GM19438 (cell line): ENCODE measurements around the gene C20orf204.

ENCODE experiments used
- ATAC-seq: cut with Tn5 transposase; IDR thresholded peaks from one replicate; pipeline ENCODE4 v1.9.1; 2021; ENCODE audit warnings: low read depth; ENCODE audit not compliant: unreplicated experiment

C20orf204 gene

DNA sequence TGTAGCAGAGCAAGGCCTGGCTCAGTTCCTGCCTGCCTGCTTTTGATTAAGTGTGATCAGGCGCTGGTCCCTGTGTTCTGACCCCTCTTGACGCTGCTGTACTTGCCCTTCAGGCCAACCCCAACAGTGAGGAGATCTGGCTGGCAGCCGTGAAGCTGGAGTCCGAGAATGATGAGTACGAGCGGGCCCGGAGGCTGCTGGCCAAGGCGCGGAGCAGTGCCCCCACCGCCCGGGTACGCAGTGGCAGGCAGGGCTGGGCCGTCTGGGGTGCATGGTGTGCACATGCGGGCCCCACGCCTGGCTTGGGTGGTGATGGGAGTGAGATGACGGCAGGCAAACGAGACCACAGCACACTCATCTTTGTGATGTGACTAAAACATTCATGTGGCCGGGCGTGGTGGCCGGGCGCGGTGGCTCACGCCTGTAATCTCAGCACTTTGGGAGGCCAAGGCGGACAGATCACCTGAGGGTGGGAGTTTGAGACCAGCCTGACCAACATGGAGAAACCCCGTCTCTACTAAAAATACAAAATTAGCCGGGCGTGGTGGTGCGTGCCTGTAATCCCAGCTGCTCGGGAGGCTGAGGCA, 10.1 kb upstream of the C20orf204 start:
- ATAC-seq: no peak

DNA sequence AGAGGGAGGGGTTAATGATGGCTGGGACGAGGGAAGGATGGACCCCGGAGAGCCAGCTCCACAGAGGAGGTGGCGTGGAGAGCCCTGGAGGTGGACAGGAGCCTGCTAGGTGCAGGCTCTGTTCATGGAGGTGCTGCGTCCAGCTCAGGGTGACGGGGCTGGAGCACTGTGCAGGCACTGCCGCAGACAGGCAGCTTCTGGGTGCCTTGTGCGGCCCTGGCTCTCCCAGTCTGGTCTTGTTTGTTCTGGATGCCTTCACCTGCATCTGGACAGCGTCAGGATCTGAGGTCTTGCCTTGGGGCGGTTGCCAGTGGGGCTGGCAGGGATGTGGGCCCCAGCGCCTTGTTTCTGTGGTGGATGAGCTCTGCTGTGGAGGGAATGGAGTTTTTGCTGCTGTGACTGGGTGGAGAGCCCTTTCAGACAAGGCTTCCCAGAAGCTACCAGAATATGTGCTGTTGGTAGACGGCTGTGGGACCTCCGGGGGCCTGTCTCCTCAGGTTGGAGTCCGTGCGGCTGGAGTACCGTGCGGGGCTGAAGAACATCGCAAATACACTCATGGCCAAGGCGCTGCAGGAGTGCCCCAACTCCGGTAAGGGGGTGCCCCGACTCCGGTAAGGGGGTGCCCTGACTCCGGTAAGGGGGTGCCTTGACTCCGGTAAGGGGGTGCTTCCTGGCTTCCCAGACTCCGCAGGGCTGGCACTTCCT, 7.8 kb upstream of the C20orf204 start:
- no peak for ATAC-seq

DNA sequence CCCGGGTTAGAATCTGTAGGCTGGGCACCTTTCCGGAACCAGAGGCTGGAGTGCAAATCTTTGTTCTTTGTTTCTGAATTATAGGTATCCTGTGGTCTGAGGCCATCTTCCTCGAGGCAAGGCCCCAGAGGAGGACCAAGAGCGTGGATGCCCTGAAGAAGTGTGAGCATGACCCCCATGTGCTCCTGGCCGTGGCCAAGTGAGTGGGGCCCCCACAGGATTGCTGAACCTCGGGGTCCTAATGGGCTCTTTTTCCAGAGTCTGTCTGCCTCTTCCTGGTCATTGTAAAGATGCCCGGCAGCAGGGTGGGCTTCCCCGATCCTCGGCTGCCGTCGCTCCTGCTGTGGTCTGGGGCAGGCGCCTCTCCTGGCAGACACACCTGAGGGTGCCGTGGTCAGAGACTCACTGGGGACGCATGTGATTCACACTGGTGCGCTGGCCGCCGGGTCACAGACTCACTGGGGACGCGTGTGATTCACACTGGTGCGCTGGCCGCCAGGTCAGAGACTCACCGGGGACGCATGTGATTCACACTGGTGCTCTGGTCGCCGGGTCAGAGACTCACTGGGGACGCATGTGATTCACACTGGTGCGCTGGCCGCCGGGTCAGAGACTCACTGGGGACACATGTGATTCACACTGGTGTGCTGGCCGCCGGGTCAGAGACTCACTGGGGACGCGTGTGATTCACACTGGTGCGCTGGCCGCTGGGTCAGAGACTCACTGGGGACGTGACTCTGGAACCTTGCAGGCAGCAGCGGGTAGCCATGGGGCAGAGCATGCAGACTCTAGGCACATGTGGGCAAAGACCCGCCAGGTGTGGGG, 6.5 kb upstream of the C20orf204 start:
- ATAC-seq: no peak

GRCh38 chr20:64030371-64031134, 5.4 kb upstream of the C20orf204 start:
- ATAC-seq: no peak

- ATAC-seq: no peak
Measured at GRCh38 chr20:64031822-64032314, 4.1 kb upstream of the C20orf204 start.

- no peak for ATAC-seq
Measured at GRCh38 chr20:64032706-64033624, 3.0 kb upstream of the C20orf204 start.

DNA sequence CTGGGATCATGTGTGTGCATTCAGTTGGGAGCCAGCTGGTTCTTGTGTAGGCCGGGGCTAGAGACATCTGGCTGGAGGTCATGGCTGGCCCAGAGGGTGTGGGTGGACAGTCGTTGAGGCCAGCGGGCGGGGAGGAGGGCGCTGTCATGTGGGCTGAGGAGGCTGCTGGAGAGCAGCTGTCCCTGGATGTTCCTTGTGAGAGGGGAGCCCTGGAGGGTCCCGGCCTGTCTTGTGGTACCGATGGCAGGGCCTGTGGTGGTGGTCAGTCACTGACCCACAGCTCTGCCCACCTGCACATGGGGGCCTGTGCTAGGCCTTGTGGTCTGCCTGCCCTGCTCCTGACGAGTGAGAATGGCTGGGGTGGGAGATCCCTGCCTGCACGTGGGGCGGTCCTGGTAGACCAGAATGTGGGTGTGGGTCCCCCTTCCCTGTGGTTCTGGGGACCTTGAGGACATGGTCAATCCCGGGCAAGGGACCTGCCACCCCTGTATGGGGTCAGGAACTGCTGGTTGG, 1.9 kb upstream of the C20orf204 start:
- no peak for ATAC-seq

- no peak for ATAC-seq
Measured at GRCh38 chr20:64035066-64035932, 683 bp upstream of the C20orf204 start.

- ATAC-seq: no peak
Measured at GRCh38 chr20:64036346-64037198, 590 bp downstream of the C20orf204 start.

DNA sequence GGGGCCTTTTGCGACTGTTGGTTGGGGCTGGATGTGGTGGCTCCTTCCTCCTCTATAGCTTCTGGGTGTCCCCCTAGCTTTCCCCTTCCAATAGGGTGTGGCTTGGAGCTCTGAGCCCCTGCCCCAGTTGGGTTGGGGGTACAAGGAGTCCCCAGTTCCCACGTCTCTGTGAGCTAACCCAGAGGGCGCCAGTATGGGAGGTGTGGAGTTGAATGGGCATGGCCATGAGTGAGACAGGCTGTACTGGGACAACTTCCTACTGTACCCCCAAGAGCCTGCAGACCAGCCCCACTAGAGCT, 1.2 kb downstream of the C20orf204 start:
- no peak for ATAC-seq

DNA sequence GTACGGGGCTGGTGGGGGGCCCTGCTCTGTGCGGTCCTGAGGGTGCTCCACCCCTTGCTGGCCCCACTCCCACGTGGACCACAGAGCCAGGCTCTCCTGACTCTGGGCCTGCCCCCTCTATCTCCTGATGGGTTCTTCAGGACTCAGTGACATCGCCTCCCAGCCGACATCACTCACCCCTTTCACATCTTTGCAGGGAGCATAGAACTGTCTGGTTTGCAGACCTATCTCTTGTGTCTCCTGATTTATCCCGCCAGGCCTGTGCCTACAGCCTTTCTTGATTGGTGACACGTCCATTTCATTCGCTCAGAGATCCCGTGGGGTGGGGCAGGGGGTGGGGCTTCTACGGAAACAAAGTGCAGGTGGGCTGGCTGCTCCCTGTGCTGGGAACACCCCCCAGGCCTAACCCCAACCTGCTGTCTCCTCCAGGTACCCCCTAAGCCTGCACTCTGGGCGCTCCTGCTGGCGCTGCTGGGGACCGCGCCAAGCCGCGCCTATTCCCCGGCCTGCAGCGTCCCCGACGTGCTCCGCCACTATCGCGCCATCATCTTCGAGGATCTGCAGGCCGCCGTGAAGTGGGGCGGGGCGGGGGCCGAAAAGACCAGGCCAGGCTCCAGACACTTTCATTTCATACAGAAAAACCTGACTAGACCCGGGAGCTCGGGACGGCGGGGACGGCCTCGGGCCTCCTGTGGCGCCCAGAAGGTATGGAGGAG, 1.7 kb downstream of the C20orf204 start:
- ATAC-seq: no peak

GRCh38 chr20:64038224-64038564, 2.2 kb downstream of the C20orf204 start:
- peak; percentile 40 for ATAC-seq

GRCh38 chr20:64038565-64039292, 2.7 kb downstream of the C20orf204 start:
- ATAC-seq: peak; percentile 61

GRCh38 chr20:64039293-64040160, 3.5 kb downstream of the C20orf204 start:
- ATAC-seq: no peak

GRCh38 chr20:64040231-64041039, 4.5 kb downstream of the C20orf204 start:
- no peak for ATAC-seq
